HepG2 (cell line): ENCODE data around the gene XPO5. TPM values are rescaled to one million over a fixed set of nuclear protein-coding genes. Genes with fewer than 3 reads are reported as not detected.

Source experiments
- ATF7-NPFF ChIP-seq: sonication (generic); formaldehyde crosslinking; IDR thresholded peaks from 2 replicates; pipeline ENCODE4 v1.8.1; 2023; ENCODE audit warnings: mild to moderate bottlenecking, low read depth, missing genetic modification reagents, moderate library complexity
- BATF2 ChIP-seq: sonication (generic); formaldehyde crosslinking; IDR thresholded peaks from 2 replicates; pipeline ENCODE4 v1.8.0; 2022; ENCODE audit warnings: mild to moderate bottlenecking, missing genetic modification reagents, moderate library complexity
- CENPBD1 ChIP-seq: sonication (generic); formaldehyde crosslinking; IDR thresholded peaks from 2 replicates; pipeline ENCODE4 v1.8.0; 2022; ENCODE audit warnings: missing genetic modification reagents, low read depth, mild to moderate bottlenecking, borderline replicate concordance
- EEA1 ChIP-seq: sonication (generic); formaldehyde crosslinking; IDR thresholded peaks from 2 replicates; pipeline ENCODE4 v1.5.1; 2020; ENCODE audit warnings: mild to moderate bottlenecking, missing genetic modification reagents, borderline replicate concordance
- FOXC1 ChIP-seq: sonication (generic); formaldehyde crosslinking; IDR thresholded peaks from 2 replicates; pipeline ENCODE4 v1.8.0; 2022; ENCODE audit warnings: mild to moderate bottlenecking, missing genetic modification reagents, borderline replicate concordance
- KIAA2018 ChIP-seq: sonication (generic); formaldehyde crosslinking; IDR thresholded peaks from 2 replicates; pipeline ENCODE4 v1.5.0; 2020; ENCODE audit warnings: mild to moderate bottlenecking, missing genetic modification reagents, borderline replicate concordance
- MTF1 ChIP-seq: sonication (generic); formaldehyde crosslinking; IDR thresholded peaks from 2 replicates; pipeline ENCODE4 v1.5.0; 2020; ENCODE audit warnings: missing genetic modification reagents
- NBN ChIP-seq: fragments of 450-650 bp; conservative IDR thresholded peaks from 2 replicates; pipeline ENCODE4 v1.6.1; 2017
- PAXIP1 ChIP-seq: sonication (generic); formaldehyde crosslinking; conservative IDR thresholded peaks from 2 replicates; pipeline ENCODE4 v1.4.0; 2020; ENCODE audit warnings: mild to moderate bottlenecking, missing genetic modification reagents, moderate library complexity
- RARG ChIP-seq: sonication (generic); formaldehyde crosslinking; IDR thresholded peaks from 2 replicates; pipeline ENCODE4 v1.4.0; 2020; ENCODE audit warnings: low read depth, mild to moderate bottlenecking, missing genetic modification reagents
- SATB2 ChIP-seq: sonication (generic); formaldehyde crosslinking; IDR thresholded peaks from 2 replicates; pipeline ENCODE4 v1.5.0; 2020; ENCODE audit warnings: missing genetic modification reagents
- TFE3 ChIP-seq: IDR thresholded peaks from 2 replicates; pipeline ENCODE4 v1.6.1; 2016
- ZNF460 ChIP-seq: sonication (generic); formaldehyde crosslinking; IDR thresholded peaks from 2 replicates; pipeline ENCODE4 v1.5.1; 2020; ENCODE audit warnings: missing genetic modification reagents, mild to moderate bottlenecking, borderline replicate concordance
- ZNF484 ChIP-seq: sonication (generic); formaldehyde crosslinking; IDR thresholded peaks from 2 replicates; pipeline ENCODE4 v1.5.1; 2020; ENCODE audit warnings: mild to moderate bottlenecking, low read depth, missing genetic modification reagents, borderline replicate concordance
- polyA plus RNA-seq, 8 experiments: library from polyadenylated mRNA; depleted of rRNA in 3 of 8; stranded (reverse) in 7 of 8; unstranded in 1 of 8; fragments of >200 nt; fragmentation: Illumina TruSeq in 4 of 8; extraction: Trizol in 4 of 8; gene quantifications; 2 replicates each; pipeline versions ENCODE4 v1.2.1 to v1.2.3, GENCODE V29; 2011 to 2016; ENCODE audit warnings: low read depth in 4 of 8, missing spikeins in 1 of 8, mixed read lengths in 1 of 8; ENCODE audit not compliant: insufficient read depth in 1 of 8
- total RNA-seq, 5 experiments: library from RNA; depleted of rRNA; stranded (reverse); fragments of >200 nt; fragmentation: Illumina TruSeq; extraction: Trizol; gene quantifications; 2 replicates each; pipeline ENCODE4 v1.2.3, GENCODE V29; 2016; ENCODE audit warnings: low read depth in 1 of 5

XPO5 gene
- total and polyA plus RNA-seq, 2 of the 13 experiments (the other 11 are each of a cell fraction or from before 2014, with no cell fraction given), result 52.2 to 68.0 TPM

GRCh38 chr6:43499028-43499815, 76.6 kb downstream of the XPO5 start (continued):
- TF ChIP-seq KIAA2018 (no peak), CENPBD1 (no peak), ZNF484 (no peak), BATF2 (CRISPR knock-in tag) (no peak), TFE3 (CRISPR knock-in tag) (no peak), ATF7-NPFF (CRISPR knock-in tag) (no peak), FOXC1 (CRISPR knock-in tag) (no peak), ZNF460 (no peak), MTF1 (CRISPR knock-in tag) (no peak), PAXIP1 (CRISPR knock-in tag) (peak; percentile 75), NBN (no peak), SATB2 (no peak), RARG (no peak), EEA1 (CRISPR knock-in tag) (0 out of 2 replicates have a peak, but pooled peaks have one; percentile 12)
